ENCODE measurements around the gene SLC4A4.

DNA sequence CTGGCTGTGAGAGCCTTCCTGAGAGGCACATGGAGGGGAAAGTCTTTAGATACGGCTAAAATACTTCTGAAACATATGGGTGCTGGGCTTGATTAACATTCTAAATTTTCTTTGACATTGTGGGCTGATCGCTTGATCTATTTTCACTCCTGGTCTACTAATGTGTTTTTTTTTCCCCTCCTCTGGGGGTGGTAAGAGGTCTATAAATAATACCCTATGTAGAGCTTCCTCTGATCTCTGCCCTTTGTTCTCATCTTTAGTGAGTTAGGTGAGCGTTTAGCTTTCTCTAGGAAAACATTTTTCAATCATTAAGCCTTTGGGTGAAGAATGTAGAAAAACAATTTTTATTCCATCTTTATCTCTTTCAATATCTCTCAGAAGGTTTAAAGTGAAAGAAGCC, 9.8 kb downstream of the SLC4A4 start:
- TF ChIP-seq NFYA (IDR thresholded peaks at IDR 0.05; ENCODE audit: borderline replicate concordance, low read depth, low read length), result no peak
- TF ChIP-seq, protein P1, sequence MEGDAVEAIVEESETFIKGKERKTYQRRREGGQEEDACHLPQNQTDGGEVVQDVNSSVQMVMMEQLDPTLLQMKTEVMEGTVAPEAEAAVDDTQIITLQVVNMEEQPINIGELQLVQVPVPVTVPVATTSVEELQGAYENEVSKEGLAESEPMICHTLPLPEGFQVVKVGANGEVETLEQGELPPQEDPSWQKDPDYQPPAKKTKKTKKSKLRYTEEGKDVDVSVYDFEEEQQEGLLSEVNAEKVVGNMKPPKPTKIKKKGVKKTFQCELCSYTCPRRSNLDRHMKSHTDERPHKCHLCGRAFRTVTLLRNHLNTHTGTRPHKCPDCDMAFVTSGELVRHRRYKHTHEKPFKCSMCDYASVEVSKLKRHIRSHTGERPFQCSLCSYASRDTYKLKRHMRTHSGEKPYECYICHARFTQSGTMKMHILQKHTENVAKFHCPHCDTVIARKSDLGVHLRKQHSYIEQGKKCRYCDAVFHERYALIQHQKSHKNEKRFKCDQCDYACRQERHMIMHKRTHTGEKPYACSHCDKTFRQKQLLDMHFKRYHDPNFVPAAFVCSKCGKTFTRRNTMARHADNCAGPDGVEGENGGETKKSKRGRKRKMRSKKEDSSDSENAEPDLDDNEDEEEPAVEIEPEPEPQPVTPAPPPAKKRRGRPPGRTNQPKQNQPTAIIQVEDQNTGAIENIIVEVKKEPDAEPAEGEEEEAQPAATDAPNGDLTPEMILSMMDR (IDR thresholded peaks at IDR 0.05 in 2 of 3, conservative IDR thresholded peaks at IDR 0.05 in 1 of 3; ENCODE audit: control insufficient read depth in 2 of 3, extremely low read depth in 1 of 3, insufficient read depth in 1 of 3, low read depth in 3 of 3, low read length in 3 of 3), result no peak

All from GM12878 (cell line).